ENCODE measurements around the gene PAEP.

The PAEP gene

DNA sequence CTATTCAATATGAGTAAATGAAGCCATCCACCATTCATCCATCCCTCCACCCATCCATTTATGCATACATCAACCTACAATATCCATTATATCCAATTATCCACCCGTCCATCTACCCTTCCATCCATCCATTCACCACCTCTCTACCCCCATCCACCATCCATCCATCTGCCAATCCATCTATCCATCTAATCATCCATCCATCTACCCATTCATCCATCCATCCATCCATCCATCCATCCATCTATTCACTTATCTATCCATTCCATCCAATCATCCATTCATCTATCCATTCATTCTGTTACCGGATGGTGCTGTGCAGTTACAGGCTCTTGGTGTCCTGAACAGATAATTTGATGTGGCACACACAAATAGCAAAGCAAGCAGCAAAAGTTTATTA, 10.7 kb downstream of the PAEP start:
- Histone ChIP-seq H3K4me3 (ENCODE audit: low read length) (no peak overlapping the region), H3K36me3 (ENCODE audit: insufficient read depth, low read length) (no peaks in the 10 kb centered on the region), H3K27me3 (ENCODE audit: insufficient read depth, low read length) (no peaks in the 10 kb centered on the region), H3K4me1 (ENCODE audit: insufficient read depth, low read length) (no peaks in the 10 kb centered on the region), H3K9ac (ENCODE audit: low read depth, low read length) (no peak overlapping the region), H3K9me3 (ENCODE audit: insufficient read depth, low read depth, low read length) (peaks cover 11% of the 10 kb centered on the region), H3K27ac (ENCODE audit: low read depth, low read length) (no peak overlapping the region)
- 91% methylated on average over 2 of the region's 2 CpGs for WGBS

GRCh38 chr9:135573124-135573523, 11.6 kb downstream of the PAEP start:
- Histone ChIP-seq H3K36me3 (ENCODE audit: insufficient read depth, low read length) (no peaks in the 10 kb centered on the region), H3K9ac (ENCODE audit: low read depth, low read length) (no peak overlapping the region), H3K27me3 (ENCODE audit: insufficient read depth, low read length) (no peaks in the 10 kb centered on the region), H3K4me3 (ENCODE audit: low read length) (no peak overlapping the region), H3K4me1 (ENCODE audit: insufficient read depth, low read length) (no peaks in the 10 kb centered on the region), H3K27ac (ENCODE audit: low read depth, low read length) (no peak overlapping the region), H3K9me3 (ENCODE audit: insufficient read depth, low read depth, low read length) (peaks cover 11% of the 10 kb centered on the region)
- WGBS, result 88% methylated on average over 1 of the region's 1 CpG

GRCh38 chr9:135574331-135574730, 12.8 kb downstream of the PAEP start:
- Histone ChIP-seq H3K9ac (ENCODE audit: low read depth, low read length) (no peak overlapping the region), H3K36me3 (ENCODE audit: insufficient read depth, low read length) (no peaks in the 10 kb centered on the region), H3K27ac (ENCODE audit: low read depth, low read length) (no peak overlapping the region), H3K4me3 (ENCODE audit: low read length) (no peak overlapping the region), H3K9me3 (ENCODE audit: insufficient read depth, low read depth, low read length) (peaks cover 7% of the 10 kb centered on the region; the same call in 1 of the 2 replicates), H3K27me3 (ENCODE audit: insufficient read depth, low read length) (no peaks in the 10 kb centered on the region), H3K4me1 (ENCODE audit: insufficient read depth, low read length) (no peaks in the 10 kb centered on the region)
- WGBS, result 90% methylated on average over 14 of the region's 14 CpGs

DNA sequence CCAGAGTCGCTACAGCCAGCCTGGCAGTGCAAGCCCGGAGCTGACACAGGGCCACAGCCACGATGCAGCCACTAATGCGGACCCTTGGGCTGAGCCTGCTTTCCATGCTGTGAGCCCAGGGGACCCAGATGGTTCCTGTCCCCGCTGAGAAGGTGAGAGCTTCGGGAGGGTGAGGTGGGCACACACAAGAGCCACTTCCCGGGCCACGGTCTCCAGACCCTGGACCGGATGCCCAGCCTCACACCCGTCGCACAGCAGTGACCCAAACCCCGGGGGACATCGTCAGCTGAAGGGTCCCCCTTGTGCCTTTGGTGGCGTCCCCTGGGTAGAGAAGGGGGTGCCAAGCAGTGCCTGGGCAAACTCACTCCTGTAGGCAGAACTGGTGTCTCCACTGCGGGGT, 13.4 kb downstream of the PAEP start:
- Histone ChIP-seq H3K4me1 (ENCODE audit: insufficient read depth, low read length) (no peaks in the 10 kb centered on the region), H3K27me3 (ENCODE audit: insufficient read depth, low read length) (no peaks in the 10 kb centered on the region), H3K36me3 (ENCODE audit: insufficient read depth, low read length) (no peaks in the 10 kb centered on the region), H3K9ac (ENCODE audit: low read depth, low read length) (no peak overlapping the region), H3K4me3 (ENCODE audit: low read length) (no peak overlapping the region), H3K27ac (ENCODE audit: low read depth, low read length) (no peak overlapping the region), H3K9me3 (ENCODE audit: insufficient read depth, low read depth, low read length) (0 out of 2 replicates have a peak, but pooled peaks cover under 1% of the 10 kb centered on the region)
- WGBS, result 94% methylated on average over 14 of the region's 15 CpGs

- Histone ChIP-seq H3K4me3 (ENCODE audit: low read length) (no peak overlapping the region), H3K4me1 (ENCODE audit: insufficient read depth, low read length) (no peaks in the 10 kb centered on the region), H3K9ac (ENCODE audit: low read depth, low read length) (no peak overlapping the region), H3K9me3 (ENCODE audit: insufficient read depth, low read depth, low read length) (no peaks in the 10 kb centered on the region), H3K27ac (ENCODE audit: low read depth, low read length) (no peak overlapping the region), H3K36me3 (ENCODE audit: insufficient read depth, low read length) (no peaks in the 10 kb centered on the region), H3K27me3 (ENCODE audit: insufficient read depth, low read length) (no peaks in the 10 kb centered on the region)
- WGBS, result 93% methylated on average over 22 of the region's 22 CpGs
These were observed 14.6 kb downstream of the PAEP start for GRCh38 chr9:135575995-135576631.

DNA sequence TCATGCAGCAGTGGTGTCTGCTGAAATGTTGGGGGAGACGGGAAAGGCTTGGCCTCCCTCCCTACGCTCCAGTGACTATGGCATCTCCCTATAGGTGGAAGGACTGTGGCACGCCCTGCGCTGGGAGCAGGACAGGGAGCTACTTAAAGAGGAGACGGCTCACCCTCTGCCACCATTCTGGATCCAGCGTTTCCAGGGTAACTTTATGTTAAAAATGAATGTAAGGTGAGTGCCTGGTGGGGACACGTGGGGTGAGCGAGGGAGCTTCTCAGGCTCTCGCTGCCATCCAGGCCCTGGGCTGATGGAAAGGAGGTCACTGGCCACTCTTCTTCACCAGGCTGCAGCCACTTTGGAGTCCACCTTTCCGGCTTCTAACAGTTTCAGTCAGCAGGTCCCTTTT, 15.7 kb downstream of the PAEP start:
- Histone ChIP-seq H3K9ac (ENCODE audit: low read depth, low read length) (no peak overlapping the region), H3K36me3 (ENCODE audit: insufficient read depth, low read length) (no peaks in the 10 kb centered on the region), H3K9me3 (ENCODE audit: insufficient read depth, low read depth, low read length) (no peaks in the 10 kb centered on the region), H3K4me1 (ENCODE audit: insufficient read depth, low read length) (no peaks in the 10 kb centered on the region), H3K27me3 (ENCODE audit: insufficient read depth, low read length) (no peaks in the 10 kb centered on the region), H3K27ac (ENCODE audit: low read depth, low read length) (no peak overlapping the region), H3K4me3 (ENCODE audit: low read length) (no peak overlapping the region)
- WGBS, result 92% methylated on average over 10 of the region's 10 CpGs

DNA sequence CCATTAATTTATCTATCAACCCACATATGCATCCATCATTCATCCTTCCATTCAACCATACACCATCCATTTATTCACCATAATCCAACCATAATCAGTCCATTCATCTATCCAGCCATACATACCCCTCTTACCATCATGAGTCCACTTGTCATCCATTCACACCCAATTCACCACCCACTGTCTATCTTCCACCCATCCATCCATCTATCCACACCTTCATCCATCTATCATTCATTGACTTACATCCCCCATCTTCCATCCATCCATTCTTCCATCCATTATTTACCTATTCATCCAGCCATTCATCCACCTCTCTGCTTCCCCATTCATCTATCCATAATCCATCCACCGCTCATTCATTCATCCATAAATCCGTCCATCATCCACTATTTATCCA, 17.8 kb downstream of the PAEP start:
- no peaks in the 10 kb centered on the region for H3K36me3 ChIP-seq (ENCODE audit: insufficient read depth, low read length)
- WGBS, result 60% methylated on average over 2 of the region's 2 CpGs
- H3K4me1 ChIP-seq (ENCODE audit: insufficient read depth, low read length), result no peaks in the 10 kb centered on the region
- no peaks in the 10 kb centered on the region for H3K27me3 ChIP-seq (ENCODE audit: insufficient read depth, low read length)
- H3K4me3 ChIP-seq (ENCODE audit: low read length), result no peak overlapping the region
- H3K9me3 ChIP-seq (ENCODE audit: insufficient read depth, low read depth, low read length), result no peaks in the 10 kb centered on the region
- no peak overlapping the region for H3K27ac ChIP-seq (ENCODE audit: low read depth, low read length)
- no peak overlapping the region for H3K9ac ChIP-seq (ENCODE audit: low read depth, low read length)

DNA sequence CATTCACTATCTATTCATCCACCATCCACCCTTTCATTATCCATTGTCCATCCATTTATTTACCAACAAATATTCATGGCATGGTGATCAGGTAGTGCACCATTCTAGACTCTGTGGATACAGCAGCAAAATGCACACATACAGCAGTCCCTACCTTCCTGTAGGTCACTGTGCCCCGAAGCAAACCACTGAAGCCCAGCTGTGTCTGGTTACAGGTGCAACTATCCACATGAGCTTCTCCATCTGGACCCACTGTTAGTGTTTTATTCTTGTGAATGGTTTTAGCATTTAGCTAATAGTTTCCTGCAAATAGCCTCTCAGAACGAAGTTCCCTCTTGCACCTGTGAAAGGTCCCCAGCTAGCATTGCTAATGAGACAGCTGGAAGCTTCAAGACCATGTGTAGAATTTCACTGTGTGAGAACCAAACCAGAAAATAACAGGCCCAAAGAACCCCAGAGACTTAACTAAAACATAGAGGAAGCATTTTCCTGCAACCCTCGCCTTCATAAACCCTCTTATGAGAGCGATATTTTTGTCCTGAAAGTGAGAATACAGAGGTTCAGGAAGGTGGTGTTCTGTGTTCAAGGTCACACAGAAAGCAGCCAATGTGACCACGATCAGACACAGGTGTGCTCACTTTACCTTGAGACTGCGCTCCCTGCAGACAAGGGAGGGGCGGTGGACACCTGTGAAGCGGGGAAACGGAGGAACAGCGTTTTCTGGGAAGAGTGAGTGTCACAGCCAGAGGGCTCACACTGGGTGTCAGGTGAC, 18.5 kb downstream of the PAEP start:
- 84% methylated on average over 10 of the region's 10 CpGs for WGBS
- Histone ChIP-seq H3K4me1 (ENCODE audit: insufficient read depth, low read length) (no peaks in the 10 kb centered on the region), H3K36me3 (ENCODE audit: insufficient read depth, low read length) (no peaks in the 10 kb centered on the region), H3K9ac (ENCODE audit: low read depth, low read length) (no peak overlapping the region), H3K27me3 (ENCODE audit: insufficient read depth, low read length) (no peaks in the 10 kb centered on the region), H3K4me3 (ENCODE audit: low read length) (no peak overlapping the region), H3K27ac (ENCODE audit: low read depth, low read length) (no peak overlapping the region), H3K9me3 (ENCODE audit: insufficient read depth, low read depth, low read length) (no peaks in the 10 kb centered on the region)

DNA sequence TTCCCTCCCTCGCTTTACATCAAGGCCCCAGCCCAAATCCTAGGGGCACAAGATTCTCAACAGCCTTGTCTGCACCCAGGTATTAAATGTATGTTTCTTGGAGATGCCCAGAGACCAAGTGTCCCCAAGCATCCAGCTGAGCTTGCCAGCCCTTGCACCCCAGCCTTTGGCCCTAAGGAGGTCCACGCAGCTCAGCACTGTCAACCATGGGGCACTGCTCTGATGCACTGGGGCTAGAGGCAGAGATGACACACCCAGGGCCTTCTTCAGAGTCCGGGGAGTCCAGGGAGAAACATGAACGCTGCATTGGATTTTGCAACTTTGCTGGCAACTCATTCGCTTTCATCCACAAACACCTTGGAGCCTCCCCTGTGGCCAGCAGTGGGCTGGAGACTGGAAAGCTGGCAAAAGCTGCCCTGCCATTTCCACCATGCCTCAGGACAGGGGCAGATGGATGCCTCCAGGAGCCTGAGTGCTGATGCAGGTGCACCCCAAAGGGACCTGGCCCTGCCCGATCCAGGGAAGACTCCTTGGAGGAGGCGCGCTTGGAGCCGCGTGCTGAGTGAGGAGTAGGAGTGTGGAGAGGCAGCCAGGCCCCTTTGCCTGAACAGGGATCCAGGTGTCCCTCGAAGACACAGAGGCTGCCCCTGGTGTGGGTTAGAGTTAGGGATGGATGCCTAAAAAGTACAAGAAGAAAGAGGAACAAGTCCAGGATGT, 19.3 kb downstream of the PAEP start:
- Histone ChIP-seq H3K36me3 (ENCODE audit: insufficient read depth, low read length) (no peaks in the 10 kb centered on the region), H3K27ac (ENCODE audit: low read depth, low read length) (no peak overlapping the region), H3K9ac (ENCODE audit: low read depth, low read length) (no peak overlapping the region), H3K9me3 (ENCODE audit: insufficient read depth, low read depth, low read length) (no peaks in the 10 kb centered on the region), H3K27me3 (ENCODE audit: insufficient read depth, low read length) (no peaks in the 10 kb centered on the region), H3K4me3 (ENCODE audit: low read length) (no peak overlapping the region), H3K4me1 (ENCODE audit: insufficient read depth, low read length) (no peaks in the 10 kb centered on the region)
- 93% methylated on average over 11 of the region's 11 CpGs for WGBS

- no peak overlapping the region for H3K9ac ChIP-seq (ENCODE audit: low read depth, low read length)
- no peaks in the 10 kb centered on the region for H3K4me1 ChIP-seq (ENCODE audit: insufficient read depth, low read length)
- no peak overlapping the region for H3K4me3 ChIP-seq (ENCODE audit: low read length)
- H3K9me3 ChIP-seq (ENCODE audit: insufficient read depth, low read depth, low read length), result no peaks in the 10 kb centered on the region
- 94% methylated on average over 17 of the region's 18 CpGs for WGBS
- H3K27me3 ChIP-seq (ENCODE audit: insufficient read depth, low read length), result no peaks in the 10 kb centered on the region
- no peaks in the 10 kb centered on the region for H3K36me3 ChIP-seq (ENCODE audit: insufficient read depth, low read length)
- H3K27ac ChIP-seq (ENCODE audit: low read depth, low read length), result no peak overlapping the region
These were observed 20.3 kb downstream of the PAEP start for GRCh38 chr9:135581636-135582426.

DNA sequence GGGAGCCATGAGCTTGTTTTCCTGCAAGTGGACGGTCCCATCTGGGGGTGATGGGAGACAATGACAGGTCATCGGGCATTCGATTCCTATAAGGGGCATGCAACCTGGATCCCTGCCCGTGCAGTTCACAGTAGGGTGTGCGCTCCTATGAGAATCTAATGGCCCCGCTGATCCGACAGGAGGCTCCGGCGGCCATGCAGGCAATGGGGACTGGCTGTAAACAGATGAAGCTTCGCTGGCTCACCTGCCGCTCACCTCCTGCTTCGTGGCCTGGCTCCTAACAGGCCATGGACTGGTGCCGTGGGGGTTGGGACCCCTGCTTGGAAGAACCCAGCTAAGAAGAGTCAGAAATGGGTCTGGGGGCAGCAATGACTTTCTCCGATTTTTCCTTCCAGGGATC, 21.0 kb downstream of the PAEP start:
- no peaks in the 10 kb centered on the region for H3K36me3 ChIP-seq (ENCODE audit: insufficient read depth, low read length)
- no peak overlapping the region for H3K27ac ChIP-seq (ENCODE audit: low read depth, low read length)
- no peak overlapping the region for H3K9ac ChIP-seq (ENCODE audit: low read depth, low read length)
- H3K4me3 ChIP-seq (ENCODE audit: low read length), result no peak overlapping the region
- no peaks in the 10 kb centered on the region for H3K9me3 ChIP-seq (ENCODE audit: insufficient read depth, low read depth, low read length)
- no peaks in the 10 kb centered on the region for H3K4me1 ChIP-seq (ENCODE audit: insufficient read depth, low read length)
- WGBS, result 94% methylated on average over 14 of the region's 14 CpGs
- no peaks in the 10 kb centered on the region for H3K27me3 ChIP-seq (ENCODE audit: insufficient read depth, low read length)
